PC-9 (cell line): ENCODE measurements around the gene TM9SF1.

Experiments used
- EZH2 ChIP-seq: fragments of 200-600 bp; sonication (generic); IDR thresholded peaks from 2 replicates; pipeline ENCODE4 v1.8.0; 2017; ENCODE audit warnings: antibody characterized with exemption, low read depth
- TF ChIP-seq, protein P1 (sequence below): fragments of 200-600 bp; sonication (generic); conservative IDR thresholded peaks from 2 replicates; pipeline ENCODE4 v1.6.1; 2017; ENCODE audit warnings: mixed run types, antibody characterized with exemption, mild to moderate bottlenecking, moderate library complexity

DNA sequence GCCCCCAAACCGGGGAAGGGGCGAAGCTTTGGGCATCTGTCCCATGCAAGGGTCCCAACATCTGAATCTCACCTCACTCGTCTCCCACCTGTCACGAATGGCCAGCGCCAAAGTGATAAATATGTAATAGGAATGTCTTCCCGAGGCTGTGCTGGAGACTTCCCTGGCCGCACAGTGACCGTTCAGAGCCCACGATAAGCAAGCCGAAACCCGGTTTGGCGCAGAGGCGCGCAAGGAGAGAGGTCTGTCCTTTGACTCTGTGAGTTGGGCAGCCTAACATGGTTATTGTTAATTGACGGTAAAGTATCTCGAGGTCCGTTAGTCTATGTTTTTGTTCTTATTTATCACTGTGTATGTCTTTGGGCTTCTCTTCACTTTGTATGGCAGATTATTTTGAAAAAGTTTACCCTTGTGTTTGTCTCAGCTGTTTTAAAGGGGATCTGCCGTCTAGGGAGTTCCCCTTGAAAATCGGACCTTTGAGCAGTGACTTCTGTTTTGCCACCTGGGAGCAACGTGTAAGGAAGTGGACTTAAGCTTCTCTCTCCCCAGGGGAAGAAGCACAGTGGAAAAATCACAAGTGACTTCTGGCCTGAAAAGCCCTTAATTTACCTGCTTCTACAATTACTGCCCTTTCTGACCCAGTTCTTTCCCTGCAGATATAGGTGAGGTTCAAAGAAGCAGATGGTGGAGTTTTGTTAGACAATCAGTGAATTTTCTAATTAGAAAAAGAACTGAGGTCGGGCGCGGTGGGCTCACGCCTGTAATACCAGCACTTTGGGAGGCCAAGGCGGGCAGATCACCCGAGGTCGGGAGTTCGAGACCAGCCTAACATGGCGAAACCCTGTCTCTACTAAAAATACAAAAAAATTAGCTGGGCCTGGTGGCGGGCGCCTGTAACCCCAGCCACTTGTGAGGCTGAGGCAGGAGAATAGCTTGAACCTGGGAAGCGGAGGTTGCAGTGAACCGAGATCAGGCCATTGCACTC is 1.1 kb upstream of the TM9SF1 start:
- TF ChIP-seq, protein P1, sequence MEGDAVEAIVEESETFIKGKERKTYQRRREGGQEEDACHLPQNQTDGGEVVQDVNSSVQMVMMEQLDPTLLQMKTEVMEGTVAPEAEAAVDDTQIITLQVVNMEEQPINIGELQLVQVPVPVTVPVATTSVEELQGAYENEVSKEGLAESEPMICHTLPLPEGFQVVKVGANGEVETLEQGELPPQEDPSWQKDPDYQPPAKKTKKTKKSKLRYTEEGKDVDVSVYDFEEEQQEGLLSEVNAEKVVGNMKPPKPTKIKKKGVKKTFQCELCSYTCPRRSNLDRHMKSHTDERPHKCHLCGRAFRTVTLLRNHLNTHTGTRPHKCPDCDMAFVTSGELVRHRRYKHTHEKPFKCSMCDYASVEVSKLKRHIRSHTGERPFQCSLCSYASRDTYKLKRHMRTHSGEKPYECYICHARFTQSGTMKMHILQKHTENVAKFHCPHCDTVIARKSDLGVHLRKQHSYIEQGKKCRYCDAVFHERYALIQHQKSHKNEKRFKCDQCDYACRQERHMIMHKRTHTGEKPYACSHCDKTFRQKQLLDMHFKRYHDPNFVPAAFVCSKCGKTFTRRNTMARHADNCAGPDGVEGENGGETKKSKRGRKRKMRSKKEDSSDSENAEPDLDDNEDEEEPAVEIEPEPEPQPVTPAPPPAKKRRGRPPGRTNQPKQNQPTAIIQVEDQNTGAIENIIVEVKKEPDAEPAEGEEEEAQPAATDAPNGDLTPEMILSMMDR: no peak
- no peak for TF ChIP-seq EZH2
